ENCODE measurements around the gene ABI3BP.

Gene ABI3BP

DNA sequence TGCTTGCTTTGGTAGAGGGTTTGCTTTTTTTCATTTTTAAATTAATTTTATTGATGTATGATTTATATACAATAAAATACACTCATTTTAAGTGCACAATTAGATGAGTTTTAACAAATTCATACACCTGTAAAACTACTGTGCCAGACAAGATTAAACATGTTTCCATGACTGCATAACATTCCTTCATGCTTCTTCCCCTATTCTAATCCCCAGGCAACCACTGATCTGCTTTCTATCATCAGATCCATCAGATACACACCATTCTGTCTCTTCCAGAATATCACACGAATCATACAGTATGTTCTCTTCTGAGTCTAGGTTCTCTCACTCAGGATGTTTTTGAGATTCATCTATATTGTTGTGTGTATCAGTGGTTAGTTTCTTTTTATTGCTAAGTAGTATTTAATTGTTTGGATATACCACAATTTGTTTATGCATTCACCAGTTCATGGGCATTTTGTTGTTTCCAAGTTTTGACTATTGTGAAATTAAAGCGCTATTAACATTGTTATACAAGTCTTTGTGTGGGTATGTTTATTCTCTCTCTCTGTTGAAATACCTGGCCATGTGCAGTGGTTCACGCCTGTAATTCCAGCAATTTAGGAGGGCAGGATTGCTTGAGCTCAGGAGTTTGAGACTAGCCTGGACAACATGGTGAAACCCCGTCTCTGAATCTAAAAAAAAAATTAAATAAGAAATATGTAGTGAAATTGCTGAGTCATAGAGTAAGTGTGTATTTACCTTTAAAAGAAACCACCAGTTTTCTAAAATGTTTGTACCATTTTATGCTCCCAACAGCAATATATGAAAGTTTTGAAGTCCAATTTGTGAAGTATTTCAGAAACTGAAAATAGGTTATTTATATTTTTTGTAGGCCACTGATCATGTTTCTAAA is 290.9 kb downstream of the ABI3BP start:
- no peaks in the 10 kb centered on the region for H3K9me3 ChIP-seq (ENCODE audit: control insufficient read depth, low read length)
- no peaks in the 10 kb centered on the region for H3K36me3 ChIP-seq (ENCODE audit: control insufficient read depth, insufficient read depth, low read length, severe bottlenecking)
- H3K27me3 ChIP-seq (replicated peaks; ENCODE audit: control insufficient read depth, insufficient read depth, low read length), result no peaks in the 10 kb centered on the region
- H3K9ac ChIP-seq (ENCODE audit: low read length), result no peak overlapping the region
- no peak overlapping the region for H3K4me3 ChIP-seq (ENCODE audit: low read length)
- no peaks in the 10 kb centered on the region for H3K4me1 ChIP-seq (ENCODE audit: control insufficient read depth, insufficient read depth, low read length)
- no peak for DNase-seq (ENCODE audit: low read depth)

GRCh38 chr3:100700708-100701107 is 292.5 kb downstream of the ABI3BP start:
- Histone ChIP-seq H3K9ac (ENCODE audit: low read length) (no peak overlapping the region), H3K4me1 (ENCODE audit: control insufficient read depth, insufficient read depth, low read length) (no peaks in the 10 kb centered on the region), H3K27me3 (replicated peaks; ENCODE audit: control insufficient read depth, insufficient read depth, low read length) (no peaks in the 10 kb centered on the region), H3K36me3 (ENCODE audit: control insufficient read depth, insufficient read depth, low read length, severe bottlenecking) (no peaks in the 10 kb centered on the region), H3K4me3 (ENCODE audit: low read length) (no peak overlapping the region), H3K9me3 (ENCODE audit: control insufficient read depth, low read length) (no peaks in the 10 kb centered on the region)
- DNase-seq (ENCODE audit: low read depth), result no peak

Data from adipocyte (in vitro differentiated cells).